Type B pancreatic cell (in vitro differentiated cells): ENCODE measurements around the gene VSIG2. TPM values are rescaled to one million over a fixed set of nuclear protein-coding genes. Genes with fewer than 3 reads are reported as not detected.

Experiments
- DNase-seq: peaks from one replicate; pipeline ENCODE4 v3.0.0; 2021; ENCODE audit warnings: mixed read lengths; ENCODE audit not compliant: unreplicated experiment; ENCODE audit errors: extremely low spot score
- H3K27ac Mint-ChIP-seq: 2 replicates; pipeline ENCODE4 v1.8.0; 2021; ENCODE audit warnings: mild to moderate bottlenecking, mixed read lengths
- H3K27me3 Mint-ChIP-seq: 2 replicates; pipeline ENCODE4 v1.8.0; 2021; ENCODE audit warnings: mixed read lengths
- H3K36me3 Mint-ChIP-seq: 2 replicates; pipeline ENCODE4 v1.8.0; 2021; ENCODE audit warnings: mixed read lengths
- H3K4me1 Mint-ChIP-seq: one replicate; pipeline ENCODE4 v1.8.0; 2021; ENCODE audit warnings: mixed read lengths; ENCODE audit not compliant: unreplicated experiment
- H3K4me3 Mint-ChIP-seq: 2 replicates; pipeline ENCODE4 v1.8.0; 2021; ENCODE audit warnings: mild to moderate bottlenecking, mixed read lengths
- H3K9me3 Mint-ChIP-seq: 2 replicates; pipeline ENCODE4 v1.8.0; 2021; ENCODE audit warnings: mixed read lengths
- CTCF ChIP-seq: fragments of 200-600 bp; sonication (generic); conservative IDR thresholded peaks from 2 replicates; pipeline ENCODE4 v1.5.0; 2021; ENCODE audit warnings: antibody characterized with exemption, mild to moderate bottlenecking
- total RNA-seq: library from RNA; stranded (reverse); gene quantifications from 2 replicates; pipeline ENCODE4 v1.2.1, GENCODE V29; 2021; ENCODE audit warnings: low replicate concordance

The VSIG2 gene
- total RNA-seq, 1 donor from 2014 or later = 14.8 TPM

GRCh38 chr11:124728134-124728533, 23.9 kb downstream of the VSIG2 start:
- Mint-ChIP-seq H3K27me3 (peaks cover 42% of the 10 kb centered on the region), H3K27ac (no peak overlapping the region), H3K36me3 (no peaks in the 10 kb centered on the region)

DNA sequence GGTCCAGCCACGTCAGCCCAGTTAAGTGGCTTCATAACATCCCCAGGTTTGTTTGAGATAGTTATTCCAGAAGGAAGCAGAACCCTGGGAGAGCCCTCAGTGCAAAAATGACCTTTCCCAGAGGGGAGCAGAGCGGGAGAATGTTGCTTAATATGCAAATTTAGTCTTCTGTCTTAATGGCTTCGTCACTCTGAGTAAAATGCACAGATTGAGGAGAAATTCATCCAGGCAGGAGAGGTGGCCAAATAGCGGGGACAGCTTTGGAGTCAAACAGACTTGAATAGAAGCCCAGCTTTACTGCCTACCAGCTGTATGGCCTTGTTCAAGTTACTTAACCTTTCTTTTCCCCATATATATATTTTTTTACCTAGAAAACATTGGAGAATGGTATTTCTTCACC, 24.6 kb downstream of the VSIG2 start:
- peaks cover 24% of the 10 kb centered on the region for H3K4me1 Mint-ChIP-seq
- no peaks in the 10 kb centered on the region for H3K9me3 Mint-ChIP-seq
- no peak overlapping the region for H3K27ac Mint-ChIP-seq
- peaks cover 46% of the 10 kb centered on the region for H3K27me3 Mint-ChIP-seq
- H3K4me3 Mint-ChIP-seq = no peak overlapping the region
- H3K36me3 Mint-ChIP-seq = no peaks in the 10 kb centered on the region
- no peak for DNase-seq
- TF ChIP-seq CTCF = no peak

More at GRCh38 chr11:124728134-124728533, 23.9 kb downstream of the VSIG2 start:
- no peak for TF ChIP-seq CTCF
- no peak for DNase-seq
- Mint-ChIP-seq H3K4me3 (no peak overlapping the region), H3K9me3 (no peaks in the 10 kb centered on the region), H3K4me1 (peaks cover 22% of the 10 kb centered on the region)

DNA sequence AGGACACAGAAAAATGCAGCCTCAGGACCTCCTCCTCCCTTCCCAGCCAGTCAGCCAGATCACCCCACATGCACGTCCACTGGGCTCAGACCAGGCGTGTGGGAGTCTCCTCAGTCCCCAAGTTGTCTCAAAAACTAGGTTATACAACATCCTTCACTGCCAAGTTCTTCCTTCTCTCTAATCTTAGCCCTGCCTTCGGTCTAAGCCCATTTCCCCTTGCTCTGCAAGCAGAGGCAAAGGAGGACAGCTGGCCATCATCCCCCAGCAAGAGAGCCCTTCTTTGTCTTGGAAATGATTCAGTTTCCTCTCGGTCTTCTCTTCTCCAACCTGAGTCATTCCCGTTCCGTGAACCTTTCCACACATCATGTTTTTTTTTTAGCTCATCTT, 26.3 kb downstream of the VSIG2 start:
- Mint-ChIP-seq H3K4me1 (peaks cover 33% of the 10 kb centered on the region), H3K4me3 (no peak overlapping the region), H3K36me3 (no peaks in the 10 kb centered on the region), H3K27ac (no peak overlapping the region), H3K27me3 (peaks cover 56% of the 10 kb centered on the region), H3K9me3 (no peaks in the 10 kb centered on the region)
- no peak for DNase-seq
- TF ChIP-seq CTCF = no peak

DNA sequence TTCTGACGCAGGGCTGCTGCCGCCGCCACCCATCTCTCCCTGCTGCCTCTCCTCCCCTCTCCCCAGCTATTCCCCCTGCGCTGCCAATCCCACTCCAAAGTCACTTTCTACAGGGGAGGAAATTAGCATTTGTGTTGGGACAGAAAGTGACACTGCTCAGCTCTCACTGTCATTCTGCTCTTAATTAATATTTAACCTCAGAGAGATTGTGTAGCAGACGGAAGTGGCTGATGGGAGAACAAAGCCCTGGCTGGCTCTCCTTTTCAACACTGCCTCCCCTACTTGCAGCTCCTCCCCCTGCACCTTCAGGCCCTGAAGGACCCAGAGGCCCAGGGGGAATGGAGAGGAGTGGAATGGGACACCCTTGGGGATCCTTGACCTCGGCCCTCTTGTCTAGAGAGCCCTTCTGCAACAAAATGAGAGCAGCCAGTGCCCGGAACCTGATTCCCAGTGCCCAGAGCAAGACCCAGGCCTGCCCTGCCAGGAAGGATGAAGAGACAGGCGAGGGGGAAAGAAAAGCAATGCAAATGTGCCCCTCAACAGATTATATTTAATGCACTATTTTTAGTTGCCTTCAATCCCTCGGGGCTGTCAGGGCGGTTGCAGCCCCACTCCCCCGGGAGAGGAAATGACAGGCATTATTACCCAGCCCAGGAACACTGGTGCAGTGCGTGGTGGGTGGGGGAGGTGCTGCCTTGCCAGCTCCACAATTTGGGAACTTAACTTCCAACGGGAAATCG, 26.9 kb downstream of the VSIG2 start:
- Mint-ChIP-seq H3K36me3 (no peaks in the 10 kb centered on the region), H3K27me3 (peaks cover 61% of the 10 kb centered on the region), H3K4me1 (peaks cover 33% of the 10 kb centered on the region), H3K9me3 (no peaks in the 10 kb centered on the region), H3K4me3 (peak overlapping the region; percentile 39), H3K27ac (no peak overlapping the region)
- TF ChIP-seq CTCF = no peak
- DNase-seq = no peak

DNA sequence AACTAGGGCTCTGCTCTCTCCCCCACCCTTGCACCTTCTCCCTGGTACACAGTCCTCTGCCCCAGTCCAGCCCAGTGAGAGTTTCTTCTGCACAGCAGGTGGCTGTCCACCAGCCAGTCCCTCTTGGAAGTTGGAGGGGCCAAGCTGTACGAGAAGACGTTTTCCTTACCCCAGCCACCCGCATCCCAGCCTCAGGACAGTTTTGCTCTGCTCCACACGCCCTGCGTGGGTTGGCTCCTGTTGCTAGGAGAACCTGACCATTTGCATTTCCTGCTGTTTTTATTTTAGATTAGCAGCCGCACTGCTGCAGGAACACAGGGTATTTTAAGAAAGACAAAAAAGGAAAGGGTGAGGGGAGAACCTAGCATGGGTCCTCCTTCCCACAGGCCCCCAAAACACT, 29.9 kb downstream of the VSIG2 start:
- Mint-ChIP-seq H3K9me3 (no peaks in the 10 kb centered on the region), H3K27me3 (peaks cover 88% of the 10 kb centered on the region), H3K27ac (no peak overlapping the region), H3K4me1 (peaks cover 38% of the 10 kb centered on the region), H3K36me3 (no peaks in the 10 kb centered on the region), H3K4me3 (no peak overlapping the region)
- TF ChIP-seq CTCF = no peak
- DNase-seq = no peak
